Heart left ventricle (tissue), 16 donors: ENCODE results near the gene NSD2. TPM values are rescaled to one million over a fixed set of nuclear protein-coding genes. Genes with fewer than 3 reads are reported as not detected.

Source experiments
- ATAC-seq, 4 donors: fragments of 200-7000 bp; cut with Tn5 transposase; one replicate each; pipeline ENCODE4 v1.9.1; 2020 to 2022; ENCODE audit warnings: moderate library complexity in 4 of 4, mild to moderate bottlenecking in 3 of 4, moderate number of reproducible peaks in 1 of 4
- DNase-seq, 5 donors: peaks; one replicate each; pipeline ENCODE4 v3.0.0-alpha.2; 2020
- H3K27ac ChIP-seq, 12 donors: fragments of 200-600 bp; sonication (generic) in 4 of 12; one replicate each; pipeline versions ENCODE4 v1.5.0 to v1.8.0; 2016 to 2022; ENCODE audit warnings: mild to moderate bottlenecking in 2 of 12
- H3K27me3 ChIP-seq, 9 donors: fragments of 200-600 bp; sonication (generic) in 2 of 9; one replicate each; pipeline versions ENCODE4 v1.5.1 to v1.8.0; 2016 to 2022; ENCODE audit warnings: mild to moderate bottlenecking in 3 of 9
- H3K36me3 ChIP-seq, 9 donors: fragments of 200-600 bp; sonication (generic) in 2 of 9; one replicate each; pipeline versions ENCODE4 v1.5.0 to v1.8.0; 2018 to 2022; ENCODE audit warnings: mild to moderate bottlenecking in 2 of 9
- H3K4me1 ChIP-seq, 12 donors: fragments of 200-600 bp; sonication (generic) in 4 of 12; one replicate each; pipeline versions ENCODE4 v1.5.0 to v1.8.0; 2016 to 2022; ENCODE audit warnings: mild to moderate bottlenecking in 3 of 12
- H3K4me3 ChIP-seq, 12 donors: fragments of 200-600 bp; sonication (generic) in 4 of 12; one replicate each; pipeline versions ENCODE4 v1.5.0 to v1.8.0; 2017 to 2022; ENCODE audit warnings: mild to moderate bottlenecking in 9 of 12, moderate library complexity in 4 of 12
- H3K9me3 ChIP-seq, 12 donors: fragments of 200-600 bp; sonication (generic) in 4 of 12; one replicate each; pipeline versions ENCODE4 v1.5.0 to v1.8.0; 2016 to 2022; ENCODE audit warnings: mild to moderate bottlenecking in 1 of 12
- CTCF ChIP-seq, 12 donors: fragments of 200-600 bp; sonication (generic) in 4 of 12; IDR thresholded peaks; one replicate each; pipeline versions ENCODE4 v1.5.0 to v1.8.0; 2018 to 2022; ENCODE audit warnings: antibody characterized with exemption in 12 of 12, mild to moderate bottlenecking in 5 of 12
- POLR2A ChIP-seq, 2 donors: fragments of 450-650 bp; IDR thresholded peaks; one replicate each; pipeline ENCODE4 v1.6.1; 2017; ENCODE audit warnings: antibody characterized with exemption in 2 of 2, mild to moderate bottlenecking in 2 of 2, moderate library complexity in 2 of 2
- WGBS, 4 donors: extraction: QIAGEN DNeasy Blood & Tissue Kit in 2 of 4; methylation state at CpG; one replicate each; pipeline versions ENCODE4 v1.1.5 to v1.1.7; 2013 to 2018; 5-methylcytosine and 5-hydroxymethylcytosine counted together
- intact Hi-C, 10 donors: fragments of 100-400 bp; cut with DNase I; formaldehyde crosslinking; loops; one replicate each; pipeline versions ENCODE4 v1.11.1 to v1.14.2; 2022
- polyA plus RNA-seq, 2 donors: library from polyadenylated mRNA; stranded (reverse); fragments of 200-250 nt; gene quantifications; one replicate each; pipeline ENCODE4 v1.2.3, GENCODE V29; 2013
- total RNA-seq, 9 donors: library from RNA; depleted of rRNA in 2 of 9; stranded (reverse); fragments of >200 nt in 2 of 9; fragmentation: NEBNext Ultra II Directional in 3 of 9; extraction: Animal tissue kit (Norgen Biotek cat#: 25700) in 3 of 9; gene quantifications; one replicate each; pipeline versions ENCODE4 v1.1.0 to v1.2.4, GENCODE V29; 2016 to 2023
- donor health status: ischemic (EF 13 %, LVEDD 7.1; RV severe dilation, severe dysfunction).
- donor health status: healthy with polysubstance abuse.
- donor health status: DM: no; HTN: yes; CAD: no.
- donor health status: DM: no; HTN: no; CAD: no.
- donor health status: ischemic (EF 25% LVEDD 6.9; RV normal size, moderate dysfunction).
- donor health status: ischemic (EF 25% LVEDD 5.7; RV mildly dilated, moderate dysfunction).
- donor health status: healthy.
- donor health status: DM: yes; HTN: yes; CAD: no.
- donor health status: ischemic (EF 35%, LVEDD 5.7; RV mildly dilated, moderate dysfunction).
- donor health status: nonischemic (EF 11% LVEDD 7.7; RV severe dilation, severe dysfunction).
- donor health status: DM: yes; HTN: yes; CAD: no.
- donor health status: PGD.
- donor health status: ischemic (EF 29% LVEDD 5.4; RV normal size, mild dysfunction).
- donor health status: nonischemic (EF 23%, LVEDD 6.1; RV moderate dilation, normal function).

Gene NSD2
- total and polyA plus RNA-seq, 11 donors = 11.4 to 63.3 (median 39.0) TPM

GRCh38 chr4:1859389-1859753 lies 11.8 kb upstream of the NSD2 start:
- intact Hi-C loops = loop anchor here in 8 of 10 donors (5.0 to 10.0 kb wide), 2 partner anchors 38 to 65 kb away; partner anchors contain the start of gene FGFR3 (in 1 of the 8)
- TF ChIP-seq POLR2A (IDR thresholded peaks at IDR 0.05) = no peak
- no peak for TF ChIP-seq CTCF (IDR thresholded peaks at IDR 0.05)
- Histone ChIP-seq H3K36me3 (no peaks in the 10 kb centered on the region), H3K4me3 (no peak overlapping the region), H3K27ac (no peak overlapping the region), H3K27me3 (peaks cover 0 to 11% (median 0%) of the 10 kb centered on the region in 9 donors), H3K4me1 (peaks cover 0 to 33% (median 19%) of the 10 kb centered on the region in 12 donors), H3K9me3 (no peaks in the 10 kb centered on the region)
- 75 to 93% (median 86%) methylated on average over 1 of the region's 1 CpG for WGBS, 4 donors
- ATAC-seq (no peak), DNase-seq (no peak)

- DNase-seq (no peak), ATAC-seq (no peak)
- Histone ChIP-seq H3K4me1 (peaks cover 0 to 16% (median 3%) of the 10 kb centered on the region in 12 donors), H3K27ac (no peak overlapping the region), H3K27me3 (peaks cover 0 to 17% (median 0%) of the 10 kb centered on the region in 9 donors), H3K36me3 (no peaks in the 10 kb centered on the region), H3K9me3 (no peaks in the 10 kb centered on the region), H3K4me3 (peak overlapping the region in 7 of 12 donors; percentile 18 to 49 (median 36))
- WGBS, 4 donors = 29 to 41% (median 31%) methylated on average over 19 to 45 of the region's 45 CpGs
- TF ChIP-seq CTCF (IDR thresholded peaks at IDR 0.05) (no peak), POLR2A (IDR thresholded peaks at IDR 0.05) (no peak)
- intact Hi-C loops = no loop called here
These were observed 8.9 kb upstream of the NSD2 start for GRCh38 chr4:1862055-1862911.

- TF ChIP-seq POLR2A (IDR thresholded peaks at IDR 0.05) = no peak
- TF ChIP-seq CTCF (IDR thresholded peaks at IDR 0.05) = no peak
- H3K27me3 ChIP-seq = peaks cover 0 to 17% (median 0%) of the 10 kb centered on the region in 9 donors
- no peaks in the 10 kb centered on the region for H3K9me3 ChIP-seq
- 69 to 81% (median 75%) methylated on average over 14 of the region's 14 CpGs for WGBS, 4 donors
- ATAC-seq = no peak
- H3K36me3 ChIP-seq = no peaks in the 10 kb centered on the region
- intact Hi-C loops = no loop called here
- H3K27ac ChIP-seq = no peak overlapping the region
- H3K4me1 ChIP-seq = peaks cover 0 to 12% (median 0%) of the 10 kb centered on the region in 12 donors
- no peak for DNase-seq
- H3K4me3 ChIP-seq = peak overlapping the region in 2 of 12 donors; percentile 43 to 49
These were observed 8.3 kb upstream of the NSD2 start for GRCh38 chr4:1862961-1863296.

GRCh38 chr4:1863297-1864033 lies 7.7 kb upstream of the NSD2 start:
- DNase-seq = no peak
- intact Hi-C loops = no loop called here
- no peak for TF ChIP-seq CTCF (IDR thresholded peaks at IDR 0.05)
- no peak for TF ChIP-seq POLR2A (IDR thresholded peaks at IDR 0.05)
- no peaks in the 10 kb centered on the region for H3K36me3 ChIP-seq
- H3K4me1 ChIP-seq = peaks cover 0 to 12% (median 0%) of the 10 kb centered on the region in 12 donors
- no peaks in the 10 kb centered on the region for H3K9me3 ChIP-seq
- ATAC-seq = no peak
- WGBS, 4 donors = 88 to 93% (median 92%) methylated on average over 10 to 11 of the region's 11 CpGs
- H3K27me3 ChIP-seq = peaks cover 0 to 17% (median 0%) of the 10 kb centered on the region in 9 donors
- H3K4me3 ChIP-seq = no peak overlapping the region
- H3K27ac ChIP-seq = no peak overlapping the region
